Activated naive CD4-positive, alpha-beta T cell treated with anti-CD3 and anti-CD28 coated beads, Interleukin-2, amount 50 U/mL, for 72 hours (primary cell): Measurements from ENCODE around the gene LAMB1. TPM values are rescaled to one million over a fixed set of nuclear protein-coding genes. Genes with fewer than 3 reads are reported as not detected.

ENCODE experiments used
- ATAC-seq, 2 donors: fragments of 150-1000 bp; cut with Tn5 transposase; 2 replicates each; pipeline ENCODE4 v1.10.0; 2021; ENCODE audit warnings: mild to moderate bottlenecking in 2 of 2, moderate library complexity in 2 of 2
- DNase-seq, 2 donors: peaks; one replicate each; pipeline ENCODE4 v3.0.0; 2021 to 2022; ENCODE audit warnings: low spot score in 2 of 2
- H3K27ac Mint-ChIP-seq, 2 donors: one replicate each; pipeline ENCODE4 v1.8.0; 2022; ENCODE audit warnings: mild to moderate bottlenecking in 2 of 2, mixed read lengths in 2 of 2
- H3K36me3 Mint-ChIP-seq, 2 donors: one replicate each; pipeline ENCODE4 v1.8.0; 2022; ENCODE audit warnings: mixed read lengths in 2 of 2
- H3K9me3 Mint-ChIP-seq, 2 donors: one replicate each; pipeline ENCODE4 v1.8.0; 2022; ENCODE audit warnings: mixed read lengths in 2 of 2
- total RNA-seq, 2 donors: library from RNA; stranded (reverse); gene quantifications; one replicate each; pipeline ENCODE4 v1.2.3, GENCODE V29; 2022

The LAMB1 gene
- total RNA-seq, 2 donors from 2014 or later = 0.27 TPM; not detected in 1

GRCh38 chr7:107989618-107990373, 13.2 kb downstream of the LAMB1 start:
- ATAC-seq = no peak
- Mint-ChIP-seq H3K27ac (no peak overlapping the region), H3K9me3 (peaks cover 0 to 3% of the 10 kb centered on the region in 2 donors), H3K36me3 (peaks cover 0 to 5% of the 10 kb centered on the region in 2 donors)
- no peak for DNase-seq

- no peak for ATAC-seq
- Mint-ChIP-seq H3K27ac (no peak overlapping the region), H3K9me3 (no peaks in the 10 kb centered on the region), H3K36me3 (no peaks in the 10 kb centered on the region)
- no peak for DNase-seq
Measured at GRCh38 chr7:107982918-107983389, 20.0 kb downstream of the LAMB1 start.

- no peak for DNase-seq
- no peak for ATAC-seq
- Mint-ChIP-seq H3K36me3 (no peaks in the 10 kb centered on the region), H3K27ac (no peak overlapping the region), H3K9me3 (no peaks in the 10 kb centered on the region)
Measured at GRCh38 chr7:107982042-107982840, 20.7 kb downstream of the LAMB1 start.

GRCh38 chr7:107981466-107981865, 21.5 kb downstream of the LAMB1 start:
- no peak overlapping the region for H3K27ac Mint-ChIP-seq
- ATAC-seq = no peak
- H3K9me3 Mint-ChIP-seq = no peaks in the 10 kb centered on the region
- H3K36me3 Mint-ChIP-seq = no peaks in the 10 kb centered on the region
- no peak for DNase-seq

GRCh38 chr7:107980671-107981190, 22.2 kb downstream of the LAMB1 start:
- ATAC-seq = no peak
- Mint-ChIP-seq H3K9me3 (no peaks in the 10 kb centered on the region), H3K36me3 (no peaks in the 10 kb centered on the region), H3K27ac (no peak overlapping the region)
- DNase-seq = no peak

- DNase-seq (no peak), ATAC-seq (no peak)
- Mint-ChIP-seq H3K36me3 (no peaks in the 10 kb centered on the region), H3K9me3 (no peaks in the 10 kb centered on the region), H3K27ac (no peak overlapping the region)
Measured at GRCh38 chr7:107980171-107980570, 22.8 kb downstream of the LAMB1 start.

GRCh38 chr7:107978815-107979408, 24.0 kb downstream of the LAMB1 start:
- Mint-ChIP-seq H3K27ac (no peak overlapping the region), H3K36me3 (no peaks in the 10 kb centered on the region), H3K9me3 (no peaks in the 10 kb centered on the region)
- ATAC-seq (no peak), DNase-seq (no peak)

GRCh38 chr7:107977048-107977447, 25.9 kb downstream of the LAMB1 start:
- DNase-seq (no peak), ATAC-seq (no peak)
- Mint-ChIP-seq H3K9me3 (no peaks in the 10 kb centered on the region), H3K27ac (no peak overlapping the region), H3K36me3 (no peaks in the 10 kb centered on the region)

GRCh38 chr7:107976620-107977019, 26.3 kb downstream of the LAMB1 start:
- H3K36me3 Mint-ChIP-seq = no peaks in the 10 kb centered on the region
- H3K27ac Mint-ChIP-seq = no peak overlapping the region
- no peak for ATAC-seq
- no peaks in the 10 kb centered on the region for H3K9me3 Mint-ChIP-seq
- no peak for DNase-seq

- Mint-ChIP-seq H3K9me3 (no peaks in the 10 kb centered on the region), H3K27ac (no peak overlapping the region), H3K36me3 (no peaks in the 10 kb centered on the region)
- DNase-seq (no peak), ATAC-seq (no peak)
Measured at GRCh38 chr7:107975394-107976013, 27.5 kb downstream of the LAMB1 start.

GRCh38 chr7:107973861-107974260, 29.1 kb downstream of the LAMB1 start:
- Mint-ChIP-seq H3K9me3 (no peaks in the 10 kb centered on the region), H3K27ac (no peak overlapping the region), H3K36me3 (no peaks in the 10 kb centered on the region)
- DNase-seq = no peak
- ATAC-seq = no peak

GRCh38 chr7:107972941-107973376, 30.0 kb downstream of the LAMB1 start:
- H3K9me3 Mint-ChIP-seq = no peaks in the 10 kb centered on the region
- no peak overlapping the region for H3K27ac Mint-ChIP-seq
- no peak for DNase-seq
- H3K36me3 Mint-ChIP-seq = no peaks in the 10 kb centered on the region
- no peak for ATAC-seq

- H3K9me3 Mint-ChIP-seq = no peaks in the 10 kb centered on the region
- DNase-seq = no peak
- H3K36me3 Mint-ChIP-seq = no peaks in the 10 kb centered on the region
- no peak for ATAC-seq
- no peak overlapping the region for H3K27ac Mint-ChIP-seq
Measured at GRCh38 chr7:107972075-107972482, 30.9 kb downstream of the LAMB1 start.

- no peak for DNase-seq
- Mint-ChIP-seq H3K36me3 (no peaks in the 10 kb centered on the region), H3K27ac (no peak overlapping the region), H3K9me3 (no peaks in the 10 kb centered on the region)
- ATAC-seq = no peak
Measured at GRCh38 chr7:107971613-107972012, 31.3 kb downstream of the LAMB1 start.

GRCh38 chr7:107971100-107971499, 31.9 kb downstream of the LAMB1 start:
- ATAC-seq (no peak), DNase-seq (no peak)
- Mint-ChIP-seq H3K36me3 (no peaks in the 10 kb centered on the region), H3K9me3 (no peaks in the 10 kb centered on the region), H3K27ac (no peak overlapping the region)

GRCh38 chr7:107969856-107970255, 33.1 kb downstream of the LAMB1 start:
- H3K9me3 Mint-ChIP-seq = no peaks in the 10 kb centered on the region
- ATAC-seq = no peak
- H3K27ac Mint-ChIP-seq = no peak overlapping the region
- DNase-seq = no peak
- no peaks in the 10 kb centered on the region for H3K36me3 Mint-ChIP-seq

- no peaks in the 10 kb centered on the region for H3K36me3 Mint-ChIP-seq
- H3K27ac Mint-ChIP-seq = no peak overlapping the region
- no peak for ATAC-seq
- no peaks in the 10 kb centered on the region for H3K9me3 Mint-ChIP-seq
- DNase-seq = no peak
Measured at GRCh38 chr7:107968449-107968848, 34.5 kb downstream of the LAMB1 start.
